NT2/D1 (cell line): Measurements from ENCODE around the gene NUAK1.

Experiments used
- SUZ12 ChIP-seq: IDR thresholded peaks from 2 replicates; pipeline ENCODE4 v1.6.1; 2011; ENCODE audit not compliant: insufficient read length, insufficient read depth; ENCODE audit errors: extremely low read depth
- ZNF274 ChIP-seq: IDR thresholded peaks from 2 replicates; pipeline ENCODE4 v1.6.1; 2011; ENCODE audit warnings: mild to moderate bottlenecking, low read depth, low read length

DNA sequence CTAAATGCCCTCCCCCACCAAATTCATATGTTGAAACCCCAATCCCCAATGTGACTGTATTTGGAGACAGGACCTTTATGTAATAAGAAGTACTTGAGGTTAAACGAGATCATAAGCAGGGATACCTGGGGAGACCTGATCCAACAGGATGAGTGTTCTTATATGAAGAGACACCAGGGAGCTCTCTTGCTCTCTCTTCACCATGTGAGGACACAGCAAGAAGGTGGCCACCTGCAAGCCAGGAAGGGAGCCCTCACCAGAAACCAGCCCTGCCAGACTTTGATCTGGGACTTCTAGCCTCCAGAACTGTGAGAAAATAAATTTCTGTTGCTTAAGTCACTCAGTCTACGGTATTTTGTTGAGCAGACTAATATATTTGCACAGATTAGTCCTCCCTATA, 113.6 kb downstream of the NUAK1 start:
- TF ChIP-seq ZNF274 (no peak), SUZ12 (no peak)
